Measurements from ENCODE around the gene TAS2R10.

Gene TAS2R10

GRCh38 chr12:10779103-10779502 is 47.1 kb downstream of the TAS2R10 start:
- DNase-seq (ENCODE audit: low spot score) = no peak

All from left forelimb (tissue), 1 donor.